ENCODE results near the gene ATF7IP2. TPM values are rescaled to one million over a fixed set of nuclear protein-coding genes. Genes with fewer than 3 reads are reported as not detected.
A peak's percentile ranks its signal among the peaks of the same experiment; 100 is the strongest.

Gene ATF7IP2
- total and polyA plus RNA-seq, 2 of the 13 experiments (the other 11 are each of a cell fraction or from before 2014, with no cell fraction given) = 117 to 217 TPM

DNA sequence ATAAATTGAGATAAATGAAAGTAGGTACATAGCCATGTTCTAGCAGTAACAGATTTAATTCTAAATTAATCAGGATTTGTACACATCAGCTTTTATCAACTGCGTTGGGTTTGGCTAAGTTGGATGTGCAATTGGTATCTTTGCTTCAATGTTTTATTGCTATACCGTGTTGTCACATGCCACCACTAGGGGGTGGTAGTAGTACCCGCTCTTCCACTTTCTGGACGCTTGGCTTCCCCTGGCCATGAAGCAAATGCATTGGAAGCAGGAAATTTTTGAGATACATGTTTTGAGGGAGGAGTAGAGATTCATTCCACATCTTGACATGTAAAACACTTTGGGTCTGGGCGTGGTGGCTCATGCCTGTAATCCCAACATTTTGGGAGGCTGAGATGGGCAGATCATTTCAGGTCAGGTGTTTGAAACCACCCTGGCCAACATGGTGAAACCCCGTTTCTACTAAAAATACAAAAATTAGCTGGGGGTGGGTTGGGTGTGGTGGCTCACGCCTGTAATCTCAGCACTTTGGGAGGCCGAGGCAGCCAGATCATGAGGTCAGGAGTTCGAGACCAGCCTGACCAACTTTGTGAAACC is 135.9 kb downstream of the ATF7IP2 start (continued):
- TF ChIP-seq ZNF713 (CRISPR knock-in tag; IDR thresholded peaks at IDR 0.05) (no peak), ZNF562 (CRISPR knock-in tag; IDR thresholded peaks at IDR 0.05; ENCODE audit: borderline replicate concordance) (no peak), ZNF605 (CRISPR knock-in tag; IDR thresholded peaks at IDR 0.05) (no peak), KLF11 (CRISPR knock-in tag; IDR thresholded peaks at IDR 0.05) (no peak), FOXK1 (CRISPR knock-in tag; IDR thresholded peaks at IDR 0.05; ENCODE audit: borderline replicate concordance, low read depth) (peak; percentile 55; the same call in 1 of the 2 replicates), ZNF30 (CRISPR knock-in tag; IDR thresholded peaks at IDR 0.05) (no peak), ZNF343 (CRISPR knock-in tag; IDR thresholded peaks at IDR 0.05) (no peak), KDM2A (CRISPR knock-in tag; IDR thresholded peaks at IDR 0.05; ENCODE audit: borderline replicate concordance, low read depth) (0 out of 2 replicates have a peak, but pooled peaks have one; percentile 43), ETV6 (CRISPR knock-in tag; conservative IDR thresholded peaks at IDR 0.05) (no peak), ZGPAT (CRISPR knock-in tag; IDR thresholded peaks at IDR 0.05) (no peak), SETDB1 (CRISPR knock-in tag; IDR thresholded peaks at IDR 0.05; ENCODE audit: borderline replicate concordance) (no peak), ZNF431 (CRISPR knock-in tag; IDR thresholded peaks at IDR 0.05; ENCODE audit: borderline replicate concordance, low read depth) (no peak), AGO1 (IDR thresholded peaks at IDR 0.05; ENCODE audit: low read depth, low read length, poor library complexity, severe bottlenecking) (no peak), CREM (IDR thresholded peaks at IDR 0.05) (no peak), CREM (CRISPR knock-in tag; IDR thresholded peaks at IDR 0.05) (no peak), GTF3A (CRISPR knock-in tag; conservative IDR thresholded peaks at IDR 0.05) (no peak), KDM4B (CRISPR knock-in tag; IDR thresholded peaks at IDR 0.05) (no peak), RBM22 (optimal IDR thresholded peaks at IDR 0.05; ENCODE audit: low read length) (no peak), CC2D1A (CRISPR knock-in tag; IDR thresholded peaks at IDR 0.05) (no peak), ATM (IDR thresholded peaks at IDR 0.05; ENCODE audit: borderline replicate concordance) (no peak), ZNF652 (CRISPR knock-in tag; IDR thresholded peaks at IDR 0.05; ENCODE audit: borderline replicate concordance, low read depth) (no peak), ZNF746 (CRISPR knock-in tag; IDR thresholded peaks at IDR 0.05) (no peak), MBD4 (IDR thresholded peaks at IDR 0.05; ENCODE audit: borderline replicate concordance, low read length) (no peak), ATF2 (CRISPR knock-in tag; IDR thresholded peaks at IDR 0.05) (no peak)
- TF ChIP-seq, protein P1, sequence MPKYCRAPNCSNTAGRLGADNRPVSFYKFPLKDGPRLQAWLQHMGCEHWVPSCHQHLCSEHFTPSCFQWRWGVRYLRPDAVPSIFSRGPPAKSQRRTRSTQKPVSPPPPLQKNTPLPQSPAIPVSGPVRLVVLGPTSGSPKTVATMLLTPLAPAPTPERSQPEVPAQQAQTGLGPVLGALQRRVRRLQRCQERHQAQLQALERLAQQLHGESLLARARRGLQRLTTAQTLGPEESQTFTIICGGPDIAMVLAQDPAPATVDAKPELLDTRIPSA (CRISPR knock-in tag; IDR thresholded peaks at IDR 0.05; ENCODE audit: borderline replicate concordance) = no peak
- TF ChIP-seq, protein P2, sequence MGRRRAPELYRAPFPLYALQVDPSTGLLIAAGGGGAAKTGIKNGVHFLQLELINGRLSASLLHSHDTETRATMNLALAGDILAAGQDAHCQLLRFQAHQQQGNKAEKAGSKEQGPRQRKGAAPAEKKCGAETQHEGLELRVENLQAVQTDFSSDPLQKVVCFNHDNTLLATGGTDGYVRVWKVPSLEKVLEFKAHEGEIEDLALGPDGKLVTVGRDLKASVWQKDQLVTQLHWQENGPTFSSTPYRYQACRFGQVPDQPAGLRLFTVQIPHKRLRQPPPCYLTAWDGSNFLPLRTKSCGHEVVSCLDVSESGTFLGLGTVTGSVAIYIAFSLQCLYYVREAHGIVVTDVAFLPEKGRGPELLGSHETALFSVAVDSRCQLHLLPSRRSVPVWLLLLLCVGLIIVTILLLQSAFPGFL (CRISPR knock-in tag; IDR thresholded peaks at IDR 0.05) = no peak
- TF ChIP-seq, protein P3, sequence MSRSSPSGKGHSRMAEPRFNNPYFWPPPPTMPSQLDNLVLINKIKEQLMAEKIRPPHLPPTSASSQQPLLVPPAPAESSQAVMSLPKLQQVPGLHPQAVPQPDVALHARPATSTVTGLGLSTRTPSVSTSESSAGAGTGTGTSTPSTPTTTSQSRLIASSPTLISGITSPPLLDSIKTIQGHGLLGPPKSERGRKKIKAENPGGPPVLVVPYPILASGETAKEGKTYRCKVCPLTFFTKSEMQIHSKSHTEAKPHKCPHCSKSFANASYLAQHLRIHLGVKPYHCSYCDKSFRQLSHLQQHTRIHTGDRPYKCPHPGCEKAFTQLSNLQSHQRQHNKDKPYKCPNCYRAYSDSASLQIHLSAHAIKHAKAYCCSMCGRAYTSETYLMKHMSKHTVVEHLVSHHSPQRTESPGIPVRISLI (CRISPR knock-in tag; IDR thresholded peaks at IDR 0.05; ENCODE audit: borderline replicate concordance) = no peak
